ENCODE measurements around the gene RSBN1. TPM values are rescaled to one million over a fixed set of nuclear protein-coding genes. Genes with fewer than 3 reads are reported as not detected.

The RSBN1 gene
- total and polyA plus RNA-seq, 7 donors: 5.4 to 33.9 (median 15.5) TPM

DNA sequence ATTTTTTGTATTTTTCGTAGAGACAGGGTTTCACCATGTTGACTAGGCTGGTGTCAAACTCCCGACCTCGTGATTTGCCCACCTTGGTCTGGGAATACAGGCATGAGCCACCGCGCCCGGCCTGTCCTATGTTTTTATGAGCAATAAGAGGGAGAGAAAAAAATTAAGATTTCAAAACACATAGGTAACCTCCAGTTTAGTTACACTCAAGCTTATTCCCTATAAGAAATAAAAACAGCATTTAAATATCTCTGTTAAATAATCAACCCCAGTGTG lies 7.1 kb downstream of the RSBN1 start:
- WGBS, 2 donors: 94 to 95% methylated on average over 6 of the region's 6 CpGs
- peaks cover 0 to 62% (median 57%) of the 10 kb centered on the region in 4 donors for H3K4me1 ChIP-seq
- DNase-seq: no peak

DNA sequence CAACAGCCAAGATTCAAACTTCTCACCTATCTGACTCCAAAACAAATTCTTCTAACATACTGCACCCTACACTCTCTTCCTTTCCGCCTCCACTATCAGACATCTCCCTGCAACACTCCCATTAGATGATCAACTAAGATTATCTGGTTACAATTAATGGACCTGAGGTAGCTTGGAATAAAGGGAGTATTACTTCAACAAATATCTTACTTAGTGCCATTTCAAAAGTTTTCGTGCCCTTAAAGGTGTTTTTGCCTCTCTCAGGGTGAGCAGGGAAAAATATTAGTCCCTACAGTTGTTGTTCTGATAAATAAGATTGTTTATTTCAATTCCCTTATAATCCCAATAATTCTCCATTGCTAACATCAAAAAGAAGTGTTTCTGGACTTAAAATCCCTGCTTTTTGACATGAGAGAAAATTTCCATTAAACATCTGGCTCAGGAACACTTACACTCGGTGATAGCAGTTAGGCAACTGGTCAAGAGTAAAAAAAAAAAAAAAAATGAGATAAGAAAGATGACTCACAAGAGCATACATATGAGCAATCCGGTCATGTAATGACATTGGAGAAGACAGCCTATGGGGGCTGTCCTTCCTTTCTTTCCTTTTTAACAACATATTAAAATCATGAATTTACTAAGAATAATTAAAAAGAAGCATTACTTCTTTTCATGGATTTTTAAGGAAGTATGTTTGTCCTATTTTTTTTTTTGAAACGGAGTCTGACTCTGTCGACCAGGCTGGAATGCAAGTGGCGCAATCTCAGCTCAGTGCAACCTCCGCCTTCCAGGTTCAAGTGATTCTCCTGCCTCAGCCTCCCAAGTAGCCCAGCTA lies 7.6 kb downstream of the RSBN1 start:
- Histone ChIP-seq H3K9me3 (no peaks in the 10 kb centered on the region), H3K36me3 (no peaks in the 10 kb centered on the region), H3K27ac (peak overlapping the region in 1 of 4 donors; percentile 19), H3K4me3 (no peak overlapping the region), H3K4me1 (peaks cover 0 to 62% (median 53%) of the 10 kb centered on the region in 4 donors), H3K27me3 (no peaks in the 10 kb centered on the region)
- 69 to 79% methylated on average over 8 of the region's 8 CpGs for WGBS, 2 donors
- DNase-seq: no peak
- intact Hi-C loops (cut with DNase I): no loop called here
- TF ChIP-seq, protein P1, sequence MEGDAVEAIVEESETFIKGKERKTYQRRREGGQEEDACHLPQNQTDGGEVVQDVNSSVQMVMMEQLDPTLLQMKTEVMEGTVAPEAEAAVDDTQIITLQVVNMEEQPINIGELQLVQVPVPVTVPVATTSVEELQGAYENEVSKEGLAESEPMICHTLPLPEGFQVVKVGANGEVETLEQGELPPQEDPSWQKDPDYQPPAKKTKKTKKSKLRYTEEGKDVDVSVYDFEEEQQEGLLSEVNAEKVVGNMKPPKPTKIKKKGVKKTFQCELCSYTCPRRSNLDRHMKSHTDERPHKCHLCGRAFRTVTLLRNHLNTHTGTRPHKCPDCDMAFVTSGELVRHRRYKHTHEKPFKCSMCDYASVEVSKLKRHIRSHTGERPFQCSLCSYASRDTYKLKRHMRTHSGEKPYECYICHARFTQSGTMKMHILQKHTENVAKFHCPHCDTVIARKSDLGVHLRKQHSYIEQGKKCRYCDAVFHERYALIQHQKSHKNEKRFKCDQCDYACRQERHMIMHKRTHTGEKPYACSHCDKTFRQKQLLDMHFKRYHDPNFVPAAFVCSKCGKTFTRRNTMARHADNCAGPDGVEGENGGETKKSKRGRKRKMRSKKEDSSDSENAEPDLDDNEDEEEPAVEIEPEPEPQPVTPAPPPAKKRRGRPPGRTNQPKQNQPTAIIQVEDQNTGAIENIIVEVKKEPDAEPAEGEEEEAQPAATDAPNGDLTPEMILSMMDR (IDR thresholded peaks at IDR 0.05): no peak
- TF ChIP-seq POLR2AphosphoS5 (IDR thresholded peaks at IDR 0.05) (no peak), POLR2A (IDR thresholded peaks at IDR 0.05) (no peak), EP300 (IDR thresholded peaks at IDR 0.05) (no peak)

More for the DNA sequence above, 7.1 kb downstream of the RSBN1 start:
- H3K27me3 ChIP-seq: no peaks in the 10 kb centered on the region
- no peak overlapping the region for H3K27ac ChIP-seq
- H3K9me3 ChIP-seq: no peaks in the 10 kb centered on the region
- TF ChIP-seq POLR2AphosphoS5 (IDR thresholded peaks at IDR 0.05) (no peak), POLR2A (IDR thresholded peaks at IDR 0.05) (no peak), EP300 (IDR thresholded peaks at IDR 0.05) (no peak)
- TF ChIP-seq, protein P1 (IDR thresholded peaks at IDR 0.05): no peak
- no peaks in the 10 kb centered on the region for H3K36me3 ChIP-seq
- no peak overlapping the region for H3K4me3 ChIP-seq
- intact Hi-C loops (cut with DNase I): no loop called here

GRCh38 chr1:113802367-113803007 lies 9.8 kb downstream of the RSBN1 start:
- intact Hi-C loops (cut with DNase I): no loop called here
- H3K27me3 ChIP-seq: no peaks in the 10 kb centered on the region
- peaks cover 0 to 5% (median 1%) of the 10 kb centered on the region in 4 donors for H3K36me3 ChIP-seq
- H3K4me3 ChIP-seq: no peak overlapping the region
- no peak for DNase-seq
- 96 to 97% methylated on average over 3 of the region's 3 CpGs for WGBS, 2 donors
- no peak overlapping the region for H3K27ac ChIP-seq
- H3K4me1 ChIP-seq: peaks cover 0 to 69% (median 46%) of the 10 kb centered on the region in 4 donors
- H3K9me3 ChIP-seq: no peaks in the 10 kb centered on the region
- TF ChIP-seq, protein P1 (IDR thresholded peaks at IDR 0.05): no peak
- TF ChIP-seq POLR2AphosphoS5 (IDR thresholded peaks at IDR 0.05) (no peak), POLR2A (IDR thresholded peaks at IDR 0.05) (no peak)

GRCh38 chr1:113800487-113800886 lies 11.8 kb downstream of the RSBN1 start:
- H3K36me3 ChIP-seq: peaks cover 0 to 25% (median 5%) of the 10 kb centered on the region in 4 donors
- H3K9me3 ChIP-seq: no peaks in the 10 kb centered on the region
- no peak for TF ChIP-seq EP300 (IDR thresholded peaks at IDR 0.05)
- TF ChIP-seq, protein P1 (IDR thresholded peaks at IDR 0.05): no peak
- H3K27me3 ChIP-seq: no peaks in the 10 kb centered on the region
- H3K4me1 ChIP-seq: peaks cover 0 to 69% (median 46%) of the 10 kb centered on the region in 4 donors
- intact Hi-C loops (cut with DNase I): no loop called here
- no peak overlapping the region for H3K4me3 ChIP-seq
- DNase-seq: no peak
- no peak overlapping the region for H3K27ac ChIP-seq
- whole genome bisulfite sequencing, 2 donors: 79 to 89% methylated on average over 3 of the region's 3 CpGs
